HepG2 (cell line): ENCODE data around the gene ATG7. TPM values are rescaled to one million over a fixed set of nuclear protein-coding genes. Genes with fewer than 3 reads are reported as not detected.

Source experiments
- ATAC-seq: fragments of 200-7000 bp; cut with Tn5 transposase; 3 replicates; pipeline ENCODE4 v1.9.1; 2020; ENCODE audit warnings: mild to moderate bottlenecking, moderate library complexity
- BruUV-seq: library from RNA; stranded (reverse); fragments of 400-500 nt; replicated peaks from 2 replicates; lab custom pipeline; 2021; lab: Mats Ljungman, UMichigan
- CTCF ChIA-PET: fragments of 300-600 bp; formaldehyde crosslinking; extraction: SDS; loops from one replicate; lab custom pipeline; 2021; ENCODE audit warnings: low total read pairs, inconsistent platforms, low intra/inter-chr PET ratio; lab: Yijun Ruan, JAX
- POLR2A ChIA-PET: fragments of 350-600 bp; sonication (Branson Sonifier 250); formaldehyde crosslinking; loops from one replicate; lab custom pipeline; 2020; ENCODE audit warnings: antibody characterized with exemption, inconsistent platforms; lab: Yijun Ruan, JAX
- DNase-seq: peaks from one replicate; pipeline ENCODE4 v3.0.0-alpha.2; 2015; ENCODE audit warnings: low spot score
- FAIRE-seq: peaks from 3 replicates; lab custom pipeline; 2011; peaks lifted over from hg19 to GRCh38; lab: Jason Lieb, UNC
- H2AFZ ChIP-seq: one replicate; pipeline ENCODE4 v1.6.1; 2011; ENCODE audit warnings: low read length, inconsistent platforms
- H3K27ac ChIP-seq: fragments of 300-600 bp; 3 replicates; pipeline ENCODE4 v1.8.0; 2011; ENCODE audit warnings: mixed run types, mild to moderate bottlenecking, mixed read lengths, low read length, inconsistent platforms; ENCODE audit not compliant: insufficient read depth; ENCODE audit errors: extremely low read length
- H3K27me3 ChIP-seq, 2 experiments: fragments of 200-600 bp in 1 of 2; 2 replicates in 1 of 2; 3 replicates in 1 of 2; pipeline versions ENCODE4 v1.6.0 to v1.8.0; 2011; ENCODE audit warnings: low read length in 2 of 2, mild to moderate bottlenecking in 2 of 2, moderate library complexity in 2 of 2, inconsistent platforms in 1 of 2; ENCODE audit not compliant: insufficient read depth in 2 of 2, control insufficient read depth in 1 of 2
- H3K36me3 ChIP-seq, 2 experiments: fragments of 200-600 bp in 1 of 2; replicated peaks in 1 of 2; 2 replicates in 1 of 2; 3 replicates in 1 of 2; pipeline versions ENCODE4 v1.5.1 to v1.8.0; 2011; ENCODE audit warnings: low read length in 2 of 2, inconsistent platforms in 1 of 2; ENCODE audit not compliant: insufficient read depth in 2 of 2, control insufficient read depth in 1 of 2
- H3K4me1 ChIP-seq: 2 replicates; pipeline ENCODE4 v1.5.1; 2012; ENCODE audit warnings: low read length, inconsistent platforms; ENCODE audit not compliant: insufficient read depth
- H3K4me2 ChIP-seq: 2 replicates; pipeline ENCODE4 v1.6.0; 2011; ENCODE audit warnings: low read depth, low read length, inconsistent platforms
- H3K4me3 ChIP-seq, 3 experiments: fragments of 200-600 bp in 1 of 3; sonication (generic), shearing (Covaris generic) in 1 of 3; replicated peaks in 1 of 3; 2 replicates each; pipeline ENCODE4 v1.5.1; 2011 to 2016; ENCODE audit warnings: low read length in 3 of 3, inconsistent platforms in 2 of 3, low read depth in 2 of 3, mild to moderate bottlenecking in 2 of 3, control low read depth in 1 of 3, mixed read lengths in 1 of 3; ENCODE audit not compliant: insufficient read depth in 1 of 3
- H3K79me2 ChIP-seq: one replicate; pipeline ENCODE4 v1.6.1; 2011; ENCODE audit warnings: low read length, inconsistent platforms; ENCODE audit not compliant: insufficient read depth
- H3K9ac ChIP-seq: 2 replicates; pipeline ENCODE4 v1.6.0; 2011; ENCODE audit warnings: mild to moderate bottlenecking, low read depth, low read length, inconsistent platforms; ENCODE audit not compliant: insufficient read depth
- H3K9me3 ChIP-seq: 2 replicates; pipeline ENCODE4 v1.5.1; 2012; ENCODE audit warnings: mild to moderate bottlenecking, low read length
- H4K20me1 ChIP-seq: 2 replicates; pipeline ENCODE4 v1.6.0; 2011; ENCODE audit warnings: inconsistent platforms, mild to moderate bottlenecking, low read length, moderate library complexity; ENCODE audit not compliant: insufficient read depth
- TMF1 ChIP-seq: sonication (generic); formaldehyde crosslinking; IDR thresholded peaks from 2 replicates; pipeline ENCODE4 v1.8.1; 2022; ENCODE audit warnings: low read depth, missing genetic modification reagents
- U2AF2 ChIP-seq: fragments of 200-400 bp; formaldehyde crosslinking; IDR thresholded peaks from 2 replicates; pipeline ENCODE4 v1.6.1; 2017; ENCODE audit warnings: low read depth, mild to moderate bottlenecking, low read length
- ZNF530 ChIP-seq: sonication (generic); formaldehyde crosslinking; IDR thresholded peaks from 2 replicates; pipeline ENCODE4 v1.5.0; 2020; ENCODE audit warnings: low read depth, mild to moderate bottlenecking, missing genetic modification reagents
- WGBS: methylation state at CpG from one replicate; pipeline ENCODE4 v1.1.6; 2017; ENCODE audit warnings: low lambda C conversion rate; 5-methylcytosine and 5-hydroxymethylcytosine counted together
- in situ Hi-C: cut with HindIII; loops from 2 replicates; pipeline ENCODE4 v1.10.0; 2017; ENCODE audit warnings: low pct_unique_long_range_greater_than_20kb; ENCODE audit not compliant: extremely low pct_ligation_motif_present
- intact Hi-C: fragments of 100-400 bp; cut with micrococcal nuclease; formaldehyde crosslinking; loops from one replicate; pipeline ENCODE4 v1.10.0; 2022; ENCODE audit not compliant: unreplicated experiment
- polyA plus RNA-seq, 8 experiments: library from polyadenylated mRNA; depleted of rRNA in 3 of 8; stranded (reverse) in 7 of 8; unstranded in 1 of 8; fragments of >200 nt; fragmentation: Illumina TruSeq in 4 of 8; extraction: Trizol in 4 of 8; gene quantifications; 2 replicates each; pipeline versions ENCODE4 v1.2.1 to v1.2.3, GENCODE V29; 2011 to 2016; ENCODE audit warnings: low read depth in 4 of 8, missing spikeins in 1 of 8, mixed read lengths in 1 of 8; ENCODE audit not compliant: insufficient read depth in 1 of 8
- total RNA-seq, 5 experiments: library from RNA; depleted of rRNA; stranded (reverse); fragments of >200 nt; fragmentation: Illumina TruSeq; extraction: Trizol; gene quantifications; 2 replicates each; pipeline ENCODE4 v1.2.3, GENCODE V29; 2016; ENCODE audit warnings: low read depth in 1 of 5
- TF ChIP-seq, protein P1 (sequence below): sonication (generic); formaldehyde crosslinking; IDR thresholded peaks from 2 replicates; pipeline ENCODE4 v1.4.0; 2020; ENCODE audit warnings: low read depth, mild to moderate bottlenecking, missing genetic modification reagents
- TF ChIP-seq, protein P2 (sequence below): sonication (generic); formaldehyde crosslinking; IDR thresholded peaks from 2 replicates; pipeline ENCODE4 v1.5.0; 2020; ENCODE audit warnings: missing genetic modification reagents, mild to moderate bottlenecking, borderline replicate concordance
- TF ChIP-seq, protein P3 (sequence below): sonication (generic); formaldehyde crosslinking; IDR thresholded peaks from 2 replicates; pipeline ENCODE4 v1.5.1; 2020; ENCODE audit warnings: missing genetic modification reagents, mild to moderate bottlenecking, borderline replicate concordance

ATG7 gene
- total and polyA plus RNA-seq, 2 of the 13 experiments (the other 11 are each of a cell fraction or from before 2014, with no cell fraction given) = 7.8 to 22.1 TPM

DNA sequence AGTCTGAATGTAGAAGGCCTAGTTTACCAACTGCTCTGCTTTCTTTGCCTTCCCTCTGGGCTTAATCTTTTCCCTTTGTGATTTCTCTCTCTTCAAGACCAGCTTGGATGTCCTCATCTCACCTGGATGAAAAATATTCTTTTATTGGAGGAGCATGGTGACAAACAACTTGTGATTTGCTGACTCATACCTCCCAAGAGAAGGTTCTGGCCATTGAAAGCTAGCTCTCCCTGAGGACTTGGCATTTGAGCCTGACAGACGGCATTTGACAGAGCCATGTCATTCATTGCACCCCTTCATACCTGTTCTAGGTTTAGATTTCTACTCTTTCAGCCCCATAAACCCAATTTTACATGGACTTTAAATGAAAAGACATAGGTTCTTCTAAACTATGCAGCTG lies 33.3 kb downstream of the ATG7 start (continued):
- no peak for TF ChIP-seq TMF1 (CRISPR knock-in tag)
- TF ChIP-seq, protein P1, sequence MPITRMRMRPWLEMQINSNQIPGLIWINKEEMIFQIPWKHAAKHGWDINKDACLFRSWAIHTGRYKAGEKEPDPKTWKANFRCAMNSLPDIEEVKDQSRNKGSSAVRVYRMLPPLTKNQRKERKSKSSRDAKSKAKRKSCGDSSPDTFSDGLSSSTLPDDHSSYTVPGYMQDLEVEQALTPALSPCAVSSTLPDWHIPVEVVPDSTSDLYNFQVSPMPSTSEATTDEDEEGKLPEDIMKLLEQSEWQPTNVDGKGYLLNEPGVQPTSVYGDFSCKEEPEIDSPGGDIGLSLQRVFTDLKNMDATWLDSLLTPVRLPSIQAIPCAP (CRISPR knock-in tag) = no peak

DNA sequence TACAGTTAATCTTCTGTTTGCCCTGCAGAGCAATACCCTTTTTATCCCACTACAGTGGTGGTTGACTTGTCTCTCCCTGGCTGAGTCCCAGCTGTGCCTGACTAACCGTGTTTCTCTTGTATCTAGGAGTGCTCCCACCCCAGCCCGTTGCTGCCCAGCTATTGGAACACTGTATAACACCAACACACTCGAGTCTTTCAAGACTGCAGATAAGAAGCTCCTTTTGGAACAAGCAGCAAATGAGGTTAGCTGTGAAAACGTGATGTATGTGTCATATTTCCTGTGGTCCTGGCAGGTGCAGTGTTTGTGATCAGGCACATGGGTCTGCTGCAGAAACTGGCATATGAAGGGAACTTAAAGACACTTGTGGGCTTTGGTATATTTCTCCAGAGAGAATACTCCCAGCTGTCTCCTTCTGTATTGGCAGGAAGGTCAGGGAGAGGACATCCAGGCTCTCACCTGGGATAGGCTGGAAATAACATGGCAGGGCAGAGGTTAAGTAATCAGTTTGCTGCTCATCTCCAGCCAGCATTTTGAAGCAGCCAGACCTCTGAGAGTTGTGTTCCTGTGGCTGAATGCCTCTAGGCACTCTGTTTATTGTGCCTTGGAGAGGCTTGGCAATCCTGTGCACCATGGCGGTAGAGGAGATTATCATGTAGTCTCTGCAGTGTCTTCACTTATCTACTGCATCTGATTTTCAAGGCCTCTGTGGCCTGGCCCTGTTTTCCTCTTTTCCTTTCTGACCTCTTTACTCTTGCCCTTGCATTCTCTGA lies 34.8 kb downstream of the ATG7 start:
- no peaks in the 10 kb centered on the region for H3K79me2 ChIP-seq
- WGBS = 89% methylated on average over 5 of the region's 5 CpGs
- intact Hi-C loops = no loop called here
- ChIA-PET POLR2A (no interaction called here), CTCF (no interaction called here)
- peaks cover 2 to 27% of the 10 kb centered on the region in 2 experiments for H3K36me3 ChIP-seq
- H3K27me3 ChIP-seq = no peaks in the 10 kb centered on the region
- in situ Hi-C loops = no loop called here
- H2AFZ ChIP-seq = no peak overlapping the region
- BruUV-seq = no TSS peak
- no peak overlapping the region for H3K27ac ChIP-seq
- no peaks in the 10 kb centered on the region for H4K20me1 ChIP-seq
- no peaks in the 10 kb centered on the region for H3K9me3 ChIP-seq
- H3K4me1 ChIP-seq = no peaks in the 10 kb centered on the region
- ATAC-seq = no peak
- TF ChIP-seq, protein P2, sequence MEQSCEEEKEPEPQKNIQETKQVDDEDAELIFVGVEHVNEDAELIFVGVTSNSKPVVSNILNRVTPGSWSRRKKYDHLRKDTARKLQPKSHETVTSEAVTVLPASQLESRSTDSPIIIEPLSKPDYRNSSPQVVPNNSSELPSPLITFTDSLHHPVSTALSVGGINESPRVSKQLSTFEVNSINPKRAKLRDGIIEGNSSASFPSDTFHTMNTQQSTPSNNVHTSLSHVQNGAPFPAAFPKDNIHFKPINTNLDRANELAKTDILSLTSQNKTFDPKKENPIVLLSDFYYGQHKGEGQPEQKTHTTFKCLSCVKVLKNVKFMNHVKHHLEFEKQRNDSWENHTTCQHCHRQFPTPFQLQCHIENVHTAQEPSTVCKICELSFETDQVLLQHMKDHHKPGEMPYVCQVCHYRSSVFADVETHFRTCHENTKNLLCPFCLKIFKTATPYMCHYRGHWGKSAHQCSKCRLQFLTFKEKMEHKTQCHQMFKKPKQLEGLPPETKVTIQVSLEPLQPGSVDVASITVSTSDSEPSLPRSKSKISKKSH = no peak
- TF ChIP-seq ZNF530 (CRISPR knock-in tag) (no peak), U2AF2 (no peak)
- TF ChIP-seq, protein P3, sequence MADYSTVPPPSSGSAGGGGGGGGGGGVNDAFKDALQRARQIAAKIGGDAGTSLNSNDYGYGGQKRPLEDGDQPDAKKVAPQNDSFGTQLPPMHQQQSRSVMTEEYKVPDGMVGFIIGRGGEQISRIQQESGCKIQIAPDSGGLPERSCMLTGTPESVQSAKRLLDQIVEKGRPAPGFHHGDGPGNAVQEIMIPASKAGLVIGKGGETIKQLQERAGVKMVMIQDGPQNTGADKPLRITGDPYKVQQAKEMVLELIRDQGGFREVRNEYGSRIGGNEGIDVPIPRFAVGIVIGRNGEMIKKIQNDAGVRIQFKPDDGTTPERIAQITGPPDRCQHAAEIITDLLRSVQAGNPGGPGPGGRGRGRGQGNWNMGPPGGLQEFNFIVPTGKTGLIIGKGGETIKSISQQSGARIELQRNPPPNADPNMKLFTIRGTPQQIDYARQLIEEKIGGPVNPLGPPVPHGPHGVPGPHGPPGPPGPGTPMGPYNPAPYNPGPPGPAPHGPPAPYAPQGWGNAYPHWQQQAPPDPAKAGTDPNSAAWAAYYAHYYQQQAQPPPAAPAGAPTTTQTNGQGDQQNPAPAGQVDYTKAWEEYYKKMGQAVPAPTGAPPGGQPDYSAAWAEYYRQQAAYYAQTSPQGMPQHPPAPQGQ = no peak
- H3K9ac ChIP-seq = no peak overlapping the region
- H3K4me3 ChIP-seq = no peak overlapping the region
- no peak overlapping the region for H3K4me2 ChIP-seq
- no peak for FAIRE-seq
- no peak for DNase-seq
